Adrenal gland (tissue), 12 donors: Measurements from ENCODE around the gene FAAP100. TPM values are rescaled to one million over a fixed set of nuclear protein-coding genes. Genes with fewer than 3 reads are reported as not detected.

Experiments
- DNase-seq, 7 donors: peaks; one replicate each; pipeline ENCODE4 v3.0.0-alpha.2; 2019 to 2020
- H3K27ac ChIP-seq, 5 donors: fragments of 200-600 bp; sonication (generic) in 4 of 5; 1 replicate in 3 of 5; 2 replicates in 2 of 5; pipeline versions ENCODE4 v1.5.1 to v1.8.0; 2016 to 2020; ENCODE audit warnings: mild to moderate bottlenecking in 1 of 5
- H3K27me3 ChIP-seq: fragments of 200-600 bp; 2 replicates; pipeline ENCODE4 v1.8.0; 2021
- H3K36me3 ChIP-seq, 2 donors: fragments of 200-600 bp; replicated peaks in 1 of 2; 1 replicate in 1 of 2; 2 replicates in 1 of 2; pipeline versions ENCODE4 v1.5.1 to v1.8.0; 2018 to 2022
- H3K4me1 ChIP-seq, 2 donors: fragments of 200-600 bp; replicated peaks in 1 of 2; 1 replicate in 1 of 2; 2 replicates in 1 of 2; pipeline versions ENCODE4 v1.5.1 to v1.8.0; 2018 to 2021
- H3K4me3 ChIP-seq, 4 donors: fragments of 200-600 bp; sonication (generic) in 3 of 4; one replicate each; pipeline ENCODE4 v1.5.1; 2016 to 2018
- H3K9me3 ChIP-seq, 3 donors: fragments of 200-600 bp; sonication (generic) in 1 of 3; replicated peaks in 1 of 3; 1 replicate in 2 of 3; 2 replicates in 1 of 3; pipeline versions ENCODE4 v1.5.1 to v1.8.0; 2016 to 2021
- CTCF ChIP-seq, 6 experiments: fragments of 450-650 bp in 4 of 6; fragments of 200-600 bp in 2 of 6; sonication (generic) in 1 of 6; IDR thresholded peaks; 1 replicate in 5 of 6; 2 replicates in 1 of 6; pipeline versions ENCODE4 v1.5.1 to v1.8.0; 2016 to 2021; ENCODE audit warnings: antibody characterized with exemption in 6 of 6, mild to moderate bottlenecking in 2 of 6, moderate library complexity in 1 of 6
- POLR2A ChIP-seq, 2 donors: fragments of 450-650 bp; IDR thresholded peaks; one replicate each; pipeline ENCODE4 v1.6.1; 2017; ENCODE audit warnings: antibody characterized with exemption in 2 of 2, mild to moderate bottlenecking in 2 of 2, moderate library complexity in 1 of 2
- WGBS, 4 donors: extraction: QIAGEN DNeasy Blood & Tissue Kit in 2 of 4; methylation state at CpG; one replicate each; pipeline versions ENCODE4 v1.1.5 to v1.1.7; 2013 to 2017; 5-methylcytosine and 5-hydroxymethylcytosine counted together
- intact Hi-C, 2 donors: fragments of 100-400 bp; cut with DNase I; formaldehyde crosslinking; loops; one replicate each; pipeline versions ENCODE4 v1.14.1 to v1.15.0; 2022 to 2023
- polyA plus RNA-seq, 3 donors: library from polyadenylated mRNA; stranded (reverse); fragments of 200-250 nt in 2 of 3; fragments of 350-450 nt in 1 of 3; fragmentation: Illumina TruSeq in 1 of 3; extraction: RNeasy Lipid Tissue Mini Kit (QIAGEN cat#74804) in 1 of 3; gene quantifications; one replicate each; pipeline ENCODE4 v1.2.3, GENCODE V29; 2013 to 2014
- total RNA-seq, 9 donors: library from RNA; depleted of rRNA in 4 of 9; stranded (reverse); fragments of >200 nt in 4 of 9; fragments of 120-200 nt in 1 of 9; fragmentation: NEBNext Ultra II Directional in 1 of 9; extraction: Animal tissue kit (Norgen Biotek cat#: 25700) in 1 of 9; gene quantifications; one replicate each; pipeline versions ENCODE4 v1.1.0 to v1.2.4, GENCODE V29; 2013 to 2023
- donor health status: healthy with polysubstance abuse.
- donor health status: Bipolar disorder and iron deficiency.
- donor health status: DM: yes; HTN: yes; CAD: no.
- donor health status: DM: no; HTN: no; CAD: no.
- donor health status: DM: no; HTN: no; CAD: no.
- donor health status: DM: yes; HTN: yes; CAD: no.

Gene FAAP100
- total and polyA plus RNA-seq, 12 donors: 2.5 to 89.0 (median 31.7) TPM

DNA sequence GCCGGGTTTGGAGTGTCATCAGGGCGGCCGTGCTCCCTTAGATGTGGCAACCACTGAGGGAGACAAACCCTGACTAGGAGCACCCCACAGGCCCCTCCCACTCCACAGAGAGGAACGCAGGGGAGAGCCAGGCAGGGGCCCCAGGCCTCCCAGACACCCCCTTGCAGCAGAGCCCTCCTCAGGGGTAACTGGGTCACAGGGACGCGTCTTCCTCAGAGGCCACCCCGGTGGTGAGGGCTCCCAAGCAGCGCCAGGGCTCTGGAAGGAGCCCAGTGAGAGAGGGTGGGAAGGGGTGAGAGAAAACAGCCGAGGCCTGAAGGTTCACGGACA is 12.6 kb downstream of the FAAP100 start:
- H3K4me1 ChIP-seq: peaks cover 0 to 14% of the 10 kb centered on the region in 2 donors
- WGBS, 4 donors: 80 to 91% (median 86%) methylated on average over 7 to 10 of the region's 10 CpGs
- H3K27ac ChIP-seq: no peak overlapping the region
- H3K36me3 ChIP-seq: peaks cover 0 to 36% of the 10 kb centered on the region in 2 donors
- DNase-seq: no peak
- no peak for TF ChIP-seq CTCF (IDR thresholded peaks at IDR 0.05)
- TF ChIP-seq POLR2A (IDR thresholded peaks at IDR 0.05): no peak
- H3K4me3 ChIP-seq: no peak overlapping the region
- no peaks in the 10 kb centered on the region for H3K9me3 ChIP-seq
- peaks cover 21% of the 10 kb centered on the region for H3K27me3 ChIP-seq
- intact Hi-C loops: no loop called here

- no peak for TF ChIP-seq POLR2A (IDR thresholded peaks at IDR 0.05)
- TF ChIP-seq CTCF (IDR thresholded peaks at IDR 0.05): no peak
- peaks cover 0 to 14% of the 10 kb centered on the region in 2 donors for H3K4me1 ChIP-seq
- H3K27me3 ChIP-seq: peaks cover 21% of the 10 kb centered on the region
- no peak for DNase-seq
- peaks cover 0 to 30% of the 10 kb centered on the region in 2 donors for H3K36me3 ChIP-seq
- WGBS, 4 donors: 91 to 95% (median 93%) methylated on average over 10 to 26 of the region's 26 CpGs
- H3K9me3 ChIP-seq: no peaks in the 10 kb centered on the region
- H3K27ac ChIP-seq: no peak overlapping the region
- intact Hi-C loops: no loop called here
- no peak overlapping the region for H3K4me3 ChIP-seq
Observed at GRCh38 chr17:81538651-81539570, 13.2 kb downstream of the FAAP100 start.

- WGBS, 4 donors: 78 to 81% (median 79%) methylated on average over 18 to 26 of the region's 26 CpGs
- DNase-seq: no peak
- peaks cover 21% of the 10 kb centered on the region for H3K27me3 ChIP-seq
- H3K36me3 ChIP-seq: peaks cover 0 to 21% of the 10 kb centered on the region in 2 donors
- intact Hi-C loops: no loop called here
- no peak overlapping the region for H3K27ac ChIP-seq
- no peak for TF ChIP-seq CTCF (IDR thresholded peaks at IDR 0.05)
- no peak for TF ChIP-seq POLR2A (IDR thresholded peaks at IDR 0.05)
- H3K9me3 ChIP-seq: no peaks in the 10 kb centered on the region
- no peak overlapping the region for H3K4me3 ChIP-seq
- H3K4me1 ChIP-seq: peaks cover 0 to 14% of the 10 kb centered on the region in 2 donors
Observed at GRCh38 chr17:81537856-81538555, 14.1 kb downstream of the FAAP100 start.

DNA sequence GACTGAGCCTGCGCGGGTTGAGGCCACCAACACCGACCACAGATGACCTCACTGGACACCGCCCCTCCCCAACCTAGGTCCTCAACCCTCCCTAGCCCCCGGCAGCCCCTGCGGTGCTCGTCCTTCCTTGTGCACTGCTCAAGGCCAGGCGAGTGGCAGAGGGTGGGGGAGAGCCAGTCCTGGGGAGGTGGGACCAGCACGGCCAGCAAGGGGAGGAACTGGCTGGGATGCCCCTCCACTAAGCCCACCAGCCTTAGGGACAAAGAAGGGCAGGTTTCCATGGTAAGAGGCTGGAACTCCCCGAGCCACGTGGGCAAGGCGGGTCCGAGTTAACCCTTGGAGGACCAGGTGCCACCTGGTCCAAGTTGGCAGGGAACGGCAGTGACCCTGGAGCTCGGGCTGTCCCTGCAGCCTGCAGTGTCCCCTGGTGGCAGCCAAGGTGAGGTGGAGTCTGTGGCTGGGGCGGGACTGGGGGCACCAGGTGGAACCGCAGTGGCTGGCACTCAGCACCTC is 14.8 kb downstream of the FAAP100 start:
- Histone ChIP-seq H3K4me3 (no peak overlapping the region), H3K27ac (no peak overlapping the region), H3K27me3 (peaks cover 21% of the 10 kb centered on the region), H3K36me3 (peaks cover 0 to 16% of the 10 kb centered on the region in 2 donors), H3K9me3 (no peaks in the 10 kb centered on the region), H3K4me1 (peaks cover 0 to 14% of the 10 kb centered on the region in 2 donors)
- no peak for TF ChIP-seq POLR2A (IDR thresholded peaks at IDR 0.05)
- TF ChIP-seq CTCF (IDR thresholded peaks at IDR 0.05): peak; percentile 33 to 87 (median 66)
- WGBS, 4 donors: 0 to 11% (median 8%) methylated on average over 1 to 17 of the region's 17 CpGs
- intact Hi-C loops: no loop called here
- peak in 5 of 7 donors; percentile 43 to 65 (median 53) for DNase-seq
